ENCODE measurements around the gene RCSD1.

RCSD1 gene

GRCh38 chr1:167693425-167694045 is 63.5 kb downstream of the RCSD1 start:
- DNase-seq (ENCODE audit: low spot score): no peak

- DNase-seq (ENCODE audit: low spot score): no peak
These were observed 64.7 kb downstream of the RCSD1 start for GRCh38 chr1:167694691-167695090.

GRCh38 chr1:167695147-167695546 is 65.1 kb downstream of the RCSD1 start:
- DNase-seq (ENCODE audit: low spot score): no peak

GRCh38 chr1:167695756-167696561 is 65.9 kb downstream of the RCSD1 start:
- DNase-seq (ENCODE audit: low spot score): no peak

GRCh38 chr1:167697667-167698141 is 67.7 kb downstream of the RCSD1 start:
- no peak for DNase-seq (ENCODE audit: low spot score)

GRCh38 chr1:167698313-167698712 is 68.3 kb downstream of the RCSD1 start:
- DNase-seq (ENCODE audit: low spot score): no peak

GRCh38 chr1:167701510-167701909 is 71.5 kb downstream of the RCSD1 start:
- DNase-seq (ENCODE audit: low spot score): no peak

GRCh38 chr1:167703557-167703956 is 73.5 kb downstream of the RCSD1 start:
- no peak for DNase-seq (ENCODE audit: low spot score)

- DNase-seq (ENCODE audit: low spot score): no peak
These were observed 74.7 kb downstream of the RCSD1 start for GRCh38 chr1:167704715-167705114.

GRCh38 chr1:167705250-167705649 is 75.2 kb downstream of the RCSD1 start:
- DNase-seq (ENCODE audit: low spot score): no peak

GRCh38 chr1:167706363-167706762 is 76.3 kb downstream of the RCSD1 start:
- DNase-seq (ENCODE audit: low spot score): no peak

- DNase-seq (ENCODE audit: low spot score): no peak
These were observed 77.2 kb downstream of the RCSD1 start for GRCh38 chr1:167706931-167707877.

GRCh38 chr1:167707942-167708341 is 77.9 kb downstream of the RCSD1 start:
- no peak for DNase-seq (ENCODE audit: low spot score)

- no peak for DNase-seq (ENCODE audit: low spot score)
These were observed 78.9 kb downstream of the RCSD1 start for GRCh38 chr1:167708940-167709389.

GRCh38 chr1:167710836-167711235 is 80.8 kb downstream of the RCSD1 start:
- no peak for DNase-seq (ENCODE audit: low spot score)

GRCh38 chr1:167711797-167712196 is 81.8 kb downstream of the RCSD1 start:
- DNase-seq (ENCODE audit: low spot score): no peak

- peak; percentile 74 for DNase-seq (ENCODE audit: low spot score)
These were observed 83.5 kb downstream of the RCSD1 start for GRCh38 chr1:167713330-167714081.

- no peak for DNase-seq (ENCODE audit: low spot score)
These were observed 84.0 kb downstream of the RCSD1 start for GRCh38 chr1:167714098-167714438.

GRCh38 chr1:167714439-167715156 is 84.6 kb downstream of the RCSD1 start:
- peak; percentile 95 for DNase-seq (ENCODE audit: low spot score)

GRCh38 chr1:167715157-167715999 is 85.3 kb downstream of the RCSD1 start:
- peak; percentile 90 for DNase-seq (ENCODE audit: low spot score)
